ENCODE results near the gene CCDC149. TPM values are rescaled to one million over a fixed set of nuclear protein-coding genes. Genes with fewer than 3 reads are reported as not detected.

CCDC149 gene
- total RNA-seq, 1 experiment from 2014 or later, result 9.8 TPM

DNA sequence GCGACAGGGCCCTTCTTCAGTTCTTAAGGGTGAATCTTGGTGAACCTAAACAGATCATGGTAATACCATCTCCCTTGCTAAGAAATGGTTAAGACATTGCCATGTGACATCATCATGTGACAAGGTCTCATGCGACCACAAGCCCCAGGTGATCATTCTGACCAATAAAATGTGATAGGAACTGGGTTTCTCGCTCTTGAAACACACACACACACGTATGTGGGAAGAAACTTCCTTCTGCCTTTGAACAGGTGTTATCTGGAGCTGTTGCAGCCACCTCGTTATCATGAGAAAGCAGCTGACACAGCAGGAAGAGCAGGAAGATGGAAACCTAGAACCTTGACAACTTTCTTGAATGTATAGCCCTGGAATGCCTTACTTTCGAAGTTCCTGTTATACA, 107.3 kb downstream of the CCDC149 start:
- no peaks in the 10 kb centered on the region for H3F3A ChIP-seq (ENCODE audit: insufficient read depth, low read depth)
- H3K36me3 ChIP-seq (ENCODE audit: low read depth), result no peaks in the 10 kb centered on the region
- no peaks in the 10 kb centered on the region for H3K9me3 ChIP-seq (ENCODE audit: insufficient read depth, low read depth)
- ChIA-PET CTCF (interaction anchor here (0.6 kb wide), 1 partner anchor 83 kb away, joined by 3 read pairs; no protein-coding TSS in a partner anchor), POLR2A (ENCODE audit: unreplicated experiment) (no interaction called here)
- no peaks in the 10 kb centered on the region for H3K27me3 ChIP-seq (ENCODE audit: insufficient read depth, low read depth)
- H3K4me2 ChIP-seq, result no peak overlapping the region
- BruUV-seq (replicated peaks), result no TSS peak
- no peaks in the 10 kb centered on the region for H3K79me2 ChIP-seq (ENCODE audit: low read depth)
- H2AFZ ChIP-seq, result no peak overlapping the region
- H3K9me2 ChIP-seq (ENCODE audit: insufficient read depth), result no peaks in the 10 kb centered on the region
- TF ChIP-seq EZH2 (IDR thresholded peaks at IDR 0.05; ENCODE audit: low read depth), result no peak
- TF ChIP-seq, protein P1, sequence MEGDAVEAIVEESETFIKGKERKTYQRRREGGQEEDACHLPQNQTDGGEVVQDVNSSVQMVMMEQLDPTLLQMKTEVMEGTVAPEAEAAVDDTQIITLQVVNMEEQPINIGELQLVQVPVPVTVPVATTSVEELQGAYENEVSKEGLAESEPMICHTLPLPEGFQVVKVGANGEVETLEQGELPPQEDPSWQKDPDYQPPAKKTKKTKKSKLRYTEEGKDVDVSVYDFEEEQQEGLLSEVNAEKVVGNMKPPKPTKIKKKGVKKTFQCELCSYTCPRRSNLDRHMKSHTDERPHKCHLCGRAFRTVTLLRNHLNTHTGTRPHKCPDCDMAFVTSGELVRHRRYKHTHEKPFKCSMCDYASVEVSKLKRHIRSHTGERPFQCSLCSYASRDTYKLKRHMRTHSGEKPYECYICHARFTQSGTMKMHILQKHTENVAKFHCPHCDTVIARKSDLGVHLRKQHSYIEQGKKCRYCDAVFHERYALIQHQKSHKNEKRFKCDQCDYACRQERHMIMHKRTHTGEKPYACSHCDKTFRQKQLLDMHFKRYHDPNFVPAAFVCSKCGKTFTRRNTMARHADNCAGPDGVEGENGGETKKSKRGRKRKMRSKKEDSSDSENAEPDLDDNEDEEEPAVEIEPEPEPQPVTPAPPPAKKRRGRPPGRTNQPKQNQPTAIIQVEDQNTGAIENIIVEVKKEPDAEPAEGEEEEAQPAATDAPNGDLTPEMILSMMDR (conservative IDR thresholded peaks at IDR 0.05), result no peak
- intact Hi-C loops (cut with micrococcal nuclease; ENCODE audit: unreplicated experiment), result no loop called here
- H3K4me1 ChIP-seq (replicated peaks; ENCODE audit: insufficient read depth), result no peaks in the 10 kb centered on the region
- no peak overlapping the region for H3K4me3 ChIP-seq
- H3K27ac ChIP-seq, result no peak overlapping the region
- no peak for DNase-seq
- H4K20me1 ChIP-seq (ENCODE audit: insufficient read depth), result no peaks in the 10 kb centered on the region

DNA sequence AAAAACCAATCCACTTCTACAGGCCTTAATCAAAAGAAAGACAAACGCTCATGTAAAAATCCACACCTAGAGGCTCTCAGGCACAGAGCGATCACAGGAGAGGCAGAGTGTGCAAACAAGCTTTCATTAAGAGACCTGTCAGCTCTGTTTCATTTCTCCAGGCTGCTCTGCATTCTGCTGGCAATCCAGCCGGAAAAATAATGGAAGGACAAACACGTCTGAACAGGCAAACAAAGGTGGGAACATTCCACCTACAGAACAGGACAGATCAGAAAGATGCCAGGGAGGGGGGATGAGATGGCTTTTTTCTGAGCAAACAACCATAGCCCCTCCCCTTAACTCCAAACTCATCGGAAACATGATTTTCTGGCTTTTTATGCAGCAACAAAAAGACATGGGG, 107.8 kb downstream of the CCDC149 start:
- TF ChIP-seq, protein P1 (conservative IDR thresholded peaks at IDR 0.05), result no peak
- TF ChIP-seq EZH2 (IDR thresholded peaks at IDR 0.05; ENCODE audit: low read depth), result no peak
- no peak overlapping the region for H3K4me3 ChIP-seq
- no peaks in the 10 kb centered on the region for H3K79me2 ChIP-seq (ENCODE audit: low read depth)
- H3K36me3 ChIP-seq (ENCODE audit: low read depth), result no peaks in the 10 kb centered on the region
- no peak overlapping the region for H2AFZ ChIP-seq
- no peak for DNase-seq
- ChIA-PET CTCF (no interaction called here), POLR2A (ENCODE audit: unreplicated experiment) (no interaction called here)
- no peak overlapping the region for H3K27ac ChIP-seq
- no TSS peak for BruUV-seq (replicated peaks)
- H3F3A ChIP-seq (ENCODE audit: insufficient read depth, low read depth), result no peaks in the 10 kb centered on the region
- no peaks in the 10 kb centered on the region for H4K20me1 ChIP-seq (ENCODE audit: insufficient read depth)
- intact Hi-C loops (cut with micrococcal nuclease; ENCODE audit: unreplicated experiment), result no loop called here
- no peak overlapping the region for H3K4me2 ChIP-seq
- H3K9me3 ChIP-seq (ENCODE audit: insufficient read depth, low read depth), result no peaks in the 10 kb centered on the region
- H3K4me1 ChIP-seq (replicated peaks; ENCODE audit: insufficient read depth), result no peaks in the 10 kb centered on the region
- no peaks in the 10 kb centered on the region for H3K27me3 ChIP-seq (ENCODE audit: insufficient read depth, low read depth)
- H3K9me2 ChIP-seq (ENCODE audit: insufficient read depth), result no peaks in the 10 kb centered on the region

DNA sequence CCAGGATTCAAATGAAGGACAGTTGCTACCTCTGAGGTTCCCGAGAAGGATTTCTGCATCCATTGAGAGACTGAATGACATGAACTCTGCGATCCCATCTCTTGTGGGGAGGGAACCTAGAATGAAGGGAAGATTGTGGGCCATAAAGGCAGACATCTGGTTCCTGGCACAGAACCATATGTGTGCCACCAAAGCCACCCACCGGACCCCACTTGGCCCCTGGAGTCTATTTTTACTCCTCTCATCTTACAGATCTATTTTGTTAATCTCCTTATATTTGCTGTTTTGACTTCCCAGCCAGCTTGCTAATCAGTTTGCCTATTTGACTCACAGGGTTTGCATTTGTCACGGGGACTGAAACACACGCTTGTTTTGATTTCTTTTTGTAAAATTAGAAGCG, 110.2 kb downstream of the CCDC149 start:
- POLR2A ChIA-PET (ENCODE audit: unreplicated experiment), result no interaction called here

More for the DNA sequence above, 110.2 kb downstream of the CCDC149 start:
- Histone ChIP-seq H3K79me2 (ENCODE audit: low read depth) (no peaks in the 10 kb centered on the region), H3K4me3 (no peak overlapping the region), H3K4me1 (replicated peaks; ENCODE audit: insufficient read depth) (no peaks in the 10 kb centered on the region), H3F3A (ENCODE audit: insufficient read depth, low read depth) (no peaks in the 10 kb centered on the region), H3K9me3 (ENCODE audit: insufficient read depth, low read depth) (no peaks in the 10 kb centered on the region), H4K20me1 (ENCODE audit: insufficient read depth) (no peaks in the 10 kb centered on the region), H3K4me2 (no peak overlapping the region), H2AFZ (no peak overlapping the region), H3K9me2 (ENCODE audit: insufficient read depth) (no peaks in the 10 kb centered on the region), H3K27ac (no peak overlapping the region), H3K27me3 (ENCODE audit: insufficient read depth, low read depth) (no peaks in the 10 kb centered on the region), H3K36me3 (ENCODE audit: low read depth) (no peaks in the 10 kb centered on the region)
- CTCF ChIA-PET, result no interaction called here
- no peak for DNase-seq
- no peak for TF ChIP-seq EZH2 (IDR thresholded peaks at IDR 0.05; ENCODE audit: low read depth)
- TF ChIP-seq, protein P1 (conservative IDR thresholded peaks at IDR 0.05), result no peak
- intact Hi-C loops (cut with micrococcal nuclease; ENCODE audit: unreplicated experiment), result no loop called here
- no TSS peak for BruUV-seq (replicated peaks)

Data from PC-9 (cell line).